CMK (cell line): Measurements from ENCODE around the gene TRABD2B.

Experiments used
- DNase-seq: peaks from one replicate; pipeline ENCODE4 v3.0.0-alpha.2; 2010; ENCODE audit warnings: low read depth

Gene TRABD2B

DNA sequence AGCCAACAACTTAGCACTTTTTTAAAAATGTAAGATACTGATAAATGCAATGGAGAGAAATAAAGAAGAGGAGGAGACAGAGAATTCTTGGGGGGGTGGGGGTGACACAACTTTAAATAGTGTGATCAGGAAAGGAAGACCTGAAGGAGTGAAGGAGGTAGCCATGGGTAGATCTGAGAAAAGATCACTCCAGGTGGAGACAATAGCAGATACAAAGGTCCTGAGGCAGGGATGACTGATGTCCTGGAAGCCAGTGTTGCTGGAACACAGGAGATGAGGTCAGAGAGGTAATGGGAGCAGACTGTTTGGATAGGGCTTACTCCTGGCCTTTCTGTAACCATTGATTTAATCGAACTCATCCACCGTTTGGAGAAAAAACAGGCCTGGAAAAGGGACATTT lies 24.6 kb upstream of the TRABD2B start:
- no peak for DNase-seq

GRCh38 chr1:48019714-48020315 lies 22.6 kb upstream of the TRABD2B start:
- no peak for DNase-seq

DNA sequence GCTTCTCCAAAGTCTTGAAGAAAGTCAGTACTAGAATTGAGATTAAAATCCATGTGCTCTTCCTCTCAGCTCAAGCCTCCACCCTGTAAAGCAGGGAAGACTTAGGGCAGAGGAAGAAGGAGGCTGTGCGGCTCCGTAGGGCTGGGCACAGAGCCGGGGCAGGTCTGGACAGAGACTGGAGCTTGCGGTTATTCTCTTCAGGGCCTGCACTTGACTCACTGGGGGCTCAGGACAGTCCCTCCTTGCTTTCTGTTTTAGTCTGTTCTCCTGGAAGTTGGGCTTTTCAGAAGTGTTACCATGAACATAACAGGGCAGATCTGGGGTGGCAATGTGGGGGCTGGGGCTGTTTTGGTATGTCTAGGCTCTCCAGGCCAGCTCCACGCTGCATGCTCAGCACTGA lies 21.6 kb upstream of the TRABD2B start:
- DNase-seq, result no peak

DNA sequence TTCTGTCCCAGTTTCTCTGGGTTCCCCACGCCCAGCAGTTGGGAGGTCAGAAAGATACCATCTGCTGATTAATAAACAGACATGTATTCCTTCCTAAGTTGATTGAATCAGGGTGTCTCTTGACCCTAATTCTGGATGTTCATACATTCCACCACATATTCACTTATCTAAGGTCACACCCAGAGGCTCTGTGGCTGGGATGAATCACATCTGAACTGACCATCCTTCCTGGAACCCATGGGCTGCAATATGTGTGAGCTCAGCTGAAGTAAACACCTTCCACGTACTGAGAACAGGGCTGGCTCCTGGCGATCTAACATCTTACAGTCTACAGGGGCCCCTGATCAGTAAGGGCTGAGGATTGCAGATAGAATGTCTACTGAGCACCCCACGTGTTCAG lies 20.5 kb upstream of the TRABD2B start:
- no peak for DNase-seq

DNA sequence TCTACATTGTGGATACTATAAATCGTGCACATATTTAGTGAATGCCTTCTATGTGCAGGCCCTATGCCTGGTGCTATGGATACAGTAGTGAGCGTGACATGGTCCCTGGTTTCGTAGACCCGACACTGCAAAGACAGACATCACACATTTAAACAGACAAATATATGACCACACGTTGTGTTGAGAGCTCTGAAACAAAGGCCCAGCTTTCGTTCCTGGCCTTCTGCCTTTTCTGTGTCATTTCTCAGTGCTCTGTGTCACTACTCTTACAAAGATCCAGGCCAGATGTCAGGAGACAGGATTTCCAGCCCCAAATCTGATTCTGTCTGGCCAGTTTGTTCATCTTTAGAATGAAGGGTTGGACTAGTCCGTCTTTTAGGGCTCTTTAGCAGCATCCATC lies 19.3 kb upstream of the TRABD2B start:
- no peak for DNase-seq

GRCh38 chr1:48013270-48013669 lies 16.1 kb upstream of the TRABD2B start:
- no peak for DNase-seq

DNA sequence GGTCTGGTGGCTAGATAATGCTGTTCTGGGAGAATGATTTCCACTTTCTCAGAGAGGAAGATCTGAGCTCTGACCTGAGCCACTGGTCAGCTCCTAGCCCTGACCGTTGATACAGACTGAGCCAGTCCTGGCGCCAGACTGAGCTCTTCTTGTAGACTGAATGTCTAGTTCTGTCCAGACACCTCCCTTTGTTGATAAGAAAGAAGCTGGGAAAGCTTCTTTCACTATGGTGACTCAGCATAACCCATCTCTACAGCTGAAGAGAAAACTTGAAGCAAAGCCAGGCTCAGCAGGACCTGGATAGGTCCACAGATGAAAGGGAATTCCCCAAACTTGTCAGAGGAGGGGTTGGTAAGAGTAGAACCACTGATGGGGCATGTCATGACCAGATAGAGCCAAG lies 9.9 kb upstream of the TRABD2B start:
- no peak for DNase-seq

GRCh38 chr1:48006264-48006663 lies 9.1 kb upstream of the TRABD2B start:
- no peak for DNase-seq

DNA sequence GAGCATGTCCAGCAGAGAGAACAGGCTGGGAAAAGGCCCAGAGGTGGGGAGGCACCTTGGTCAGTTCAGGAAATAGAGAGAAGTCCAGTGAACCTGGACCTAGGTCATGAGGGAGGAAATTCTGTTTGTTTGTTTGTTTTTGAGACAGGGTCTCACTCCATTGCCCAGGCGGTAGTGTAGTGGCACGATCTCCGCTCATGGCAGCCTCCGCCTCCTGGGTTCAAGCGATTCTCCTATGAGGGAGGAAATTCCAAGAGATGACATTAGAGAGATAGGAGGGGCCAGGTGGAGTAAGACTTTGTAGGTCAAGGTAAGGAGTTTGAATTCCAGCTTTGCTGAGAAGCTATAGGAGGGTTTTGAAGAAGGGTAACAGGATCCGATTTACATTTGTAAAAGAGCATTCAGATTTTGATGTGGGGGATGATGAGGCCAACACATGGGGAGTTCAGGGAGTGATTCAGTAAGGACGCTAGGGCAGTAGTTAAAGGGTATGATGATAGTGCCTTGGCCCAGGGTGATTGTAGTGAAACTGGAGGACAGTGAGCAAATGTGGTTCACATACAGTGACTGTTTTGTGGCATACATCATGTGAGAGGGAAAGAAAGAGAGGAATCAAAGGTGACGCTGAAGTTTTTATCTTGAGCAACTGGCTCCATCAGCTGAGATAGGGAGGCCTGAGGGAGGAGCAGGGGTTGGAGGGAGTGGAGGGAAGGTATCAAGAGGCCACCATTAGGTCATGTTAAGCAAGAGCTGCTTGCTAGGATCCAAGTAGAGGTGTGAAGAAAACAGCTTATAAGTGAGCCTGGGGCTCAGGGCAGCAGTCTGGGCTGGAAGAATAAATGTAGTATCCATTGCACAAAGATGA lies 8.3 kb upstream of the TRABD2B start:
- no peak for DNase-seq

DNA sequence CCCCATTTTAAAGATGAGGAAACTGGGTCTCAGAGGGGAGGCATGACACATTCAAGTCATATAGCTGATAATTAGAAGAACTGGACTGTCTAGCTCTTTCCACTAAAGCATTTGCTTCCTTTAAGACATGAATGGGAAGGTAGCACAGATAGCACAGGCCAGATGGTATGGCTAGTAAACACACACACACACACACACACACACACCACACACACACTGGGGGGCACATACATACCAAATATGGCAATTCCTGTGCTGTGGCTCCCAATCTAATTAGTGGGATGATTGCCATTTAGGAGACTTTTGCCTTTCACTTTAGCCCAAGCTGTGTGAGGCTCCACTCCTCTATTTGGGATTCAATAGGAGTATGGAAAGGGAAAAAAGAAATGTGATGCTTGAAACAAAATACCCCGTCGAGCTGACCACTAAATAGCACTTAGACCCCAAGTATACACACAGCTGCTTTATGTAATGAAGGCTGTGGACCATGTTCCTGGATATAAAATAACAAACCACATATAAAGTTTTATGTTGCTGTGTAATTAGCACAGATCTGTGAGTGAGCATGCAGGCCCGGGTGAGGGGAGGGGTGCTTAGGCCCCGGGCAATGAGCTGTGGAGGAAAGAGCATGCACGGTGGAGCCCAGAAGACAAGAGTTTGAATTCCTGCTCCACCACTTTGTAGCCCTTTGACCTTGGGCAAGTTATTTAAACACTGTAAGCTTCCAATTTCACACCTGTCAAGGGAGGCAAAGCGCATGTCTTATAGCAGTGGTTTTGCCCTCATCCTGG lies 6.8 kb upstream of the TRABD2B start:
- no peak for DNase-seq

DNA sequence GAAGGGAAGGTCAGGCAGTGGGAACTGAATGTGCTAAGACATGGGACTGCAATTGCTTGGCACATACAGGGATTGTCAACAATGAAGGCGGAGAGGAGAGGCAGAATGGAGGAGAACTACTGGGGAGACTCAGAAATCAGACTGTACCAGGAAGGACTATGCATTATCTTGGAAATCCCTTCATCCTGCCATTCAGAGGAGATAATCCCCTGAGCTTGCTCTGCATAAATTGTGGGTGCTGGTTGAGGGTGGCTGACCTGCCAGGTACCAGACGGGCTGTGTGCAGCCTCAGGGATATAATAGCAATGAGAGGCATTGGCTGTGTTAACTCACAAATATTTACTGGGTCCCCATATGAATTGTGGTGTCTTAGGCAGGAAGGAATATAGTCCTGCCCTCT lies 5.0 kb upstream of the TRABD2B start:
- no peak for DNase-seq

DNA sequence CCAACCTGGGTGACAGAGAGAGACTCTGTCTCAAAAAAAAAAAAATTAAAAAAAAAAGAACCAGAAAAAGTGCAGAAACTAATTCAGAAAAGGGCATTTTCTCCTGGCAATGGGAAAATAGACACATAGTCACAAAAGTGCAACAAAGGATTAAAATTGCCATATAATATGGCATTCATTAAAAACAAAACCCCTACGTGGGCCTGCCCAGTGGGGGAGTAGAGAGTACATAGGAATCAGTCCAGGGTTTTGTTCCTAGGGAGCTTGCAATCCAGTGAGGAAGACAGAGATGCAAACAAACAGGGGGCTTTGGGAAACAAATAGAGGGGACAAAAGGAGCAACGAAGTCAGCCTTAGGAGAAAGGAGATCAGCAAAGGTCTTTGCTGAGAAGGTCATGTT lies 4.5 kb upstream of the TRABD2B start:
- DNase-seq, result no peak

GRCh38 chr1:48000883-48001282 lies 3.7 kb upstream of the TRABD2B start:
- DNase-seq, result no peak

GRCh38 chr1:47999097-47999496 lies 1.9 kb upstream of the TRABD2B start:
- DNase-seq, result no peak

- DNase-seq, result no peak
Observed at GRCh38 chr1:47998396-47998990, 1.3 kb upstream of the TRABD2B start.

GRCh38 chr1:47996406-47997226 lies 569 bp downstream of the TRABD2B start:
- no peak for DNase-seq

DNA sequence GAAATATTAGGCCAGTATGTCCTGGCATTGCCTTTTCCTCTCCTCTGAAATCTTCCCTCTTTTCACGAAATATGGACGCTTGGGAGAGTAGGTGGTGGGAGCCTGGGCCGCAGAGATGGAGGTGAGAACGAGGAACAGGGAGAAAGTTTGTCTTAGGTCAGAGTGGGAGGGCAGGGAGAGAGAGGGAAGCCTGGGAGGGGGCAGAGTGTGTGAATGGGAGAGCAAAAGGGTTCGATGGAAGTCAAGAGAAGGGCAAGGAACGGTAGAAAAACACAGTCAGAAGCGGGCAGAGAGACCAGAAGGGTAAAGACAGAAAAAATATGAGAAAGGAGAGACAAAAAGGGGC lies 1.2 kb downstream of the TRABD2B start:
- no peak for DNase-seq

GRCh38 chr1:47995306-47996050 lies 1.7 kb downstream of the TRABD2B start:
- no peak for DNase-seq

DNA sequence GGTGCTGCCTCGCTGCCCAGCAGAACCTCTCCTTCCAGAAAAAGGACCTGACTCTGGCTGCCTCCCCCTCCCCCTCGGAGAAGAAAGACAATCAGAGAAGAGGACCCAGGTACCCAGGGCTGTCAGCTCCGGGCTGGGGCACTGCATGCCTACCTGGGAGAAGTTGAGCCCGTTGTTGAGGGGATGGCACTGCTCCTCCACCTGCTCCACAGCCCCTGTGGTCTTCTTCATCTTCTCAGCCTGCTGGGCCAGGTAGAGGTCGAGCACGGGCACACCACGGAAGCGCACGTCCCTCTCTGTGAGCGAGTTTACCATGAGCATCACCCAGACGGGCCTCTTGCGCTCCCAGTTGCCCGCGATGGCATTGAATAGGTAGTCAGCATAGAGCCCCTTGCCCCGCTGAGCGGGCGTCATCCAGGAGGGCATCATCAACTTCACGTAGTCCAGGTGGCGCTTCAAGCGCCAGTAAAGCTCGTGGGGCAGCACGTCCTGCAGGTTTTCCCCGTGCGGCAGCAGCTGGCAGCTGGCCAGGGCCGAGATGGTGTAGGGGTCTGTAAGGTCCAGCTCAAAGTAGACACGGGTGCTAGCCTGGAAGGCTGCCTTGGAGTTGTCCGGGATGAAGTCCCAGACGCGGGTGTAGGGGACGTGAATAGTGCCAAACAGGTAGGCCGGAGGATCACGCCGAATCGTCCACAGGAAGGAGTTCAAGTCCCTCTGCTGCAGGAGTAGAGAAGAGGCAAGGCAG lies 3.1 kb downstream of the TRABD2B start:
- DNase-seq, result no peak

DNA sequence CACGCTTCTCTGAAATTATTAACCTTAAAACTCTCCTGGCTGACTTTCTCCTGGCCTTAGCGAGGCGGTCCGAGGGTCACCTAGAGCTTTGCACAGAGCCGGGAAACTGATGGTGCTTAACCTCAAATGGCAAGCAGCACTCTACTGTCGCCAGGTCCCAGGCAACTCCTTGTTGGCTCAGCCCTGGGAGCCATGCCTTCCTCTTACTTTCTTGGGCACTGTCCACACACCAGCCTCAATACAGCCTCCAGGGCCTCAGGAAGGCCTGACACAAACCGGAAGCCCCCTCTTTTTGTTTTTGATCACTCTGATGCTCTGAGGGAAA lies 3.8 kb downstream of the TRABD2B start:
- DNase-seq, result no peak
